ENCODE measurements around the gene CNKSR3. TPM values are rescaled to one million over a fixed set of nuclear protein-coding genes. Genes with fewer than 3 reads are reported as not detected.

CNKSR3 gene
- total RNA-seq, 2 donors from 2014 or later = 5.9 to 8.0 TPM

DNA sequence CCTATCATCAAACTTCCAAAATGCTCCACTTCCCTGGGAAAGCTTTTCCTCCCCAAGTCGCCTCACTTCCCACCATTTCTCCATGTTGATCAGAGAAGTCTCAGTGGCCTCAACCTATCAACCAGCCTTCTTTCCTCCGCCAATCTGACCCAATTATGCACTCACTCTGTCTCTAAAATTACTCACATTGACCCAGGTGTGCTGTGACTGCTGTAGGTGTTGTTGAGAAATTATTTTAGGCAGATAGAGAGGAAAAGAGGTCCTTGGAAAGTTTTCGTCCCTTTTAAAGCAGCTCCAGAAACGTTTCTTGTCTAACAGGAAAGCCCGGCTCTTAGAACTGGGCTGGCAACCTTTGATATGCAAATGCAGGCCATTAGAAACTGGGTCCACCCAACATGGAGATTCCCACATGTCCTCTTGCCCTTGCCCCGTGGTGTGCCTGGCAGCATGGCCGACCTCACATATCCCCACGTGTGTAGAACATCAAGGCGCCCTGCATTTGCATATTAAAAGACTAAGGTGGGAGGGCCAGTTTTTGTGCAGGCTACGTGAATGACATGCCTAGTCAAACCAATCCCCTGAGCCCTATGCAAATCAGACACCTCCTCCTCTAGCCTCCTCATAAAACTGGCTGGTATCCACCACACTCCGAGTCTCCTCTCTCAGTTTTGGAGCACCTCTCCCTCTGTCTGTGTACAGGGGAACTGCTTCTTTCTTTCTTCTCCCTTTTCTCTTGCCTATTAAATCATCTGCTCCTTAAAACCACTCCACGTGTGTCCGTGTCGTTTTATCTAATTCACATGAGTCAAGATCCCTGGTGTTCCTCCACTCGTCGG lies 166.8 kb downstream of the CNKSR3 start:
- Histone ChIP-seq H3K9me3 (ENCODE audit: control insufficient read depth, low read length) (no peaks in the 10 kb centered on the region), H3K36me3 (ENCODE audit: control insufficient read depth, insufficient read depth, low read length) (no peaks in the 10 kb centered on the region), H3K27me3 (ENCODE audit: control insufficient read depth, insufficient read depth, low read length, poor library complexity, severe bottlenecking) (no peaks in the 10 kb centered on the region), H3K4me1 (ENCODE audit: control insufficient read depth, insufficient read depth, low read length) (no peaks in the 10 kb centered on the region), H3K4me3 (ENCODE audit: low read length) (no peak overlapping the region), H3K9ac (ENCODE audit: extremely low read depth, low read length, poor library complexity, severe bottlenecking) (no peak overlapping the region), H3K27ac (ENCODE audit: low read depth, low read length) (no peak overlapping the region)
- peak; percentile 74 for TF ChIP-seq CTCF (conservative IDR thresholded peaks at IDR 0.05)
- H3K27ac Mint-ChIP-seq = peak overlapping the region; percentile 35
- 52 to 68% methylated on average over 14 to 16 of the region's 16 CpGs for WGBS, 2 experiments (ENCODE audit: insufficient coverage in 1 of 2, insufficient read length in 1 of 2)
- H3K4me1 Mint-ChIP-seq = peaks cover 7% of the 10 kb centered on the region
- peak overlapping the region; percentile 42 for H3K4me3 Mint-ChIP-seq
- H3K36me3 Mint-ChIP-seq (ENCODE audit: low read depth) = no peaks in the 10 kb centered on the region
- H3K9me3 Mint-ChIP-seq = no peaks in the 10 kb centered on the region
- H3K27me3 Mint-ChIP-seq (ENCODE audit: insufficient read depth) = no peaks in the 10 kb centered on the region
- DNase-seq = peak; percentile 90

- no peak overlapping the region for H3K27ac Mint-ChIP-seq
- no peaks in the 10 kb centered on the region for H3K27me3 Mint-ChIP-seq (ENCODE audit: insufficient read depth)
- no peaks in the 10 kb centered on the region for H3K9me3 Mint-ChIP-seq
- H3K9ac ChIP-seq (ENCODE audit: extremely low read depth, low read length, poor library complexity, severe bottlenecking) = no peak overlapping the region
- WGBS, 2 experiments (ENCODE audit: insufficient coverage in 1 of 2, insufficient read length in 1 of 2) = 69 to 79% methylated on average over 4 to 5 of the region's 5 CpGs
- no peaks in the 10 kb centered on the region for H3K36me3 Mint-ChIP-seq (ENCODE audit: low read depth)
- no peak overlapping the region for H3K4me3 ChIP-seq (ENCODE audit: low read length)
- H3K27ac ChIP-seq (ENCODE audit: low read depth, low read length) = peak overlapping the region; percentile 37
- H3K4me3 Mint-ChIP-seq = no peak overlapping the region
- H3K4me1 Mint-ChIP-seq = peaks cover 7% of the 10 kb centered on the region
- no peaks in the 10 kb centered on the region for H3K36me3 ChIP-seq (ENCODE audit: control insufficient read depth, insufficient read depth, low read length)
- no peak for DNase-seq
- no peak for TF ChIP-seq CTCF (conservative IDR thresholded peaks at IDR 0.05)
- H3K4me1 ChIP-seq (ENCODE audit: control insufficient read depth, insufficient read depth, low read length) = no peaks in the 10 kb centered on the region
- H3K9me3 ChIP-seq (ENCODE audit: control insufficient read depth, low read length) = no peaks in the 10 kb centered on the region
- no peaks in the 10 kb centered on the region for H3K27me3 ChIP-seq (ENCODE audit: control insufficient read depth, insufficient read depth, low read length, poor library complexity, severe bottlenecking)
Observed at GRCh38 chr6:154341871-154342270, 168.6 kb downstream of the CNKSR3 start.

- Histone ChIP-seq H3K4me3 (ENCODE audit: low read length) (no peak overlapping the region), H3K4me1 (ENCODE audit: control insufficient read depth, insufficient read depth, low read length) (no peaks in the 10 kb centered on the region), H3K27me3 (ENCODE audit: control insufficient read depth, insufficient read depth, low read length, poor library complexity, severe bottlenecking) (no peaks in the 10 kb centered on the region), H3K27ac (ENCODE audit: low read depth, low read length) (peak overlapping the region; percentile 37), H3K9ac (ENCODE audit: extremely low read depth, low read length, poor library complexity, severe bottlenecking) (no peak overlapping the region), H3K9me3 (ENCODE audit: control insufficient read depth, low read length) (no peaks in the 10 kb centered on the region), H3K36me3 (ENCODE audit: control insufficient read depth, insufficient read depth, low read length) (no peaks in the 10 kb centered on the region)
- TF ChIP-seq CTCF (conservative IDR thresholded peaks at IDR 0.05) = no peak
- Mint-ChIP-seq H3K4me3 (no peak overlapping the region), H3K9me3 (no peaks in the 10 kb centered on the region), H3K4me1 (peaks cover 7% of the 10 kb centered on the region), H3K27me3 (ENCODE audit: insufficient read depth) (no peaks in the 10 kb centered on the region), H3K27ac (no peak overlapping the region), H3K36me3 (ENCODE audit: low read depth) (no peaks in the 10 kb centered on the region)
- 79 to 80% methylated on average over 3 of the region's 4 CpGs for WGBS, 2 experiments (ENCODE audit: insufficient coverage in 1 of 2, insufficient read length in 1 of 2)
- no peak for DNase-seq
Observed at GRCh38 chr6:154341336-154341735, 169.1 kb downstream of the CNKSR3 start.

Other genes starting within 250 kb of the CNKSR3 start
- gene IPCEF1, start 153.9 kb downstream of the CNKSR3 start, total RNA-seq = 1 to 10 TPM; 2.2 to 2.8 TPM
- 10 to 100 TPM; 49.7 to 56.2 TPM for gene SCAF8, start 222.7 kb upstream of the CNKSR3 start, total RNA-seq

Measured in endodermal cell (in vitro differentiated cells).